Gastrocnemius medialis (tissue), 4 donors: ENCODE results near the gene MSH3. TPM values are rescaled to one million over a fixed set of nuclear protein-coding genes. Genes with fewer than 3 reads are reported as not detected.

ENCODE experiments used
- ATAC-seq, 2 donors: fragments of 150-250 bp; one replicate each; pipeline ENCODE4 v1.9.1; 2016
- DNase-seq, 2 donors: peaks; one replicate each; pipeline ENCODE4 v3.0.0-alpha.2; 2019
- H3K27ac ChIP-seq, 4 donors: fragments of 200-600 bp; sonication (generic); 1 replicate in 1 of 4; 2 replicates in 3 of 4; pipeline ENCODE4 v1.5.1; 2016 to 2018; ENCODE audit warnings: mild to moderate bottlenecking in 2 of 4, moderate library complexity in 1 of 4
- H3K27me3 ChIP-seq, 3 donors: fragments of 200-600 bp; sonication (generic) in 2 of 3; 1 replicate in 1 of 3; 2 replicates in 2 of 3; pipeline versions ENCODE4 v1.5.1 to v1.6.0; 2016 to 2019; ENCODE audit warnings: mild to moderate bottlenecking in 1 of 3, moderate library complexity in 1 of 3
- H3K36me3 ChIP-seq, 2 donors: fragments of 200-600 bp; sonication (generic) in 1 of 2; one replicate each; pipeline ENCODE4 v1.5.1; 2017 to 2018
- H3K4me1 ChIP-seq, 2 donors: fragments of 200-600 bp; sonication (generic) in 1 of 2; one replicate each; pipeline ENCODE4 v1.5.1; 2016 to 2017; ENCODE audit warnings: mild to moderate bottlenecking in 2 of 2
- H3K4me3 ChIP-seq, 4 donors: fragments of 200-600 bp; sonication (generic) in 3 of 4; 1 replicate in 1 of 4; 2 replicates in 3 of 4; pipeline ENCODE4 v1.5.1; 2016 to 2019; ENCODE audit warnings: mild to moderate bottlenecking in 2 of 4
- H3K9me3 ChIP-seq, 3 donors: fragments of 200-600 bp; sonication (generic) in 2 of 3; 1 replicate in 1 of 3; 2 replicates in 2 of 3; pipeline ENCODE4 v1.5.1; 2016 to 2019
- CTCF ChIP-seq, 5 experiments: fragments of 450-650 bp in 3 of 5; fragments of 200-600 bp in 2 of 5; sonication (generic) in 2 of 5; IDR thresholded peaks in 4 of 5; conservative IDR thresholded peaks in 1 of 5; 1 replicate in 4 of 5; 2 replicates in 1 of 5; pipeline ENCODE4 v1.5.1; 2016 to 2019; ENCODE audit warnings: antibody characterized with exemption in 5 of 5, mild to moderate bottlenecking in 3 of 5, moderate library complexity in 3 of 5
- POLR2A ChIP-seq, 2 donors: fragments of 450-650 bp; IDR thresholded peaks; one replicate each; pipeline ENCODE4 v1.6.1; 2017; ENCODE audit warnings: antibody characterized with exemption in 2 of 2, mild to moderate bottlenecking in 2 of 2, moderate library complexity in 2 of 2
- in situ Hi-C, 4 donors: fragments of 200-750 bp; cut with MboI; loops; one replicate each; pipeline versions ENCODE4 v1.15.0 to v1.8.0; 2017; ENCODE audit warnings: low sequenced_read_pairs in 4 of 4
- intact Hi-C: fragments of 100-400 bp; cut with DNase I; formaldehyde crosslinking; loops from one replicate; pipeline ENCODE4 v1.15.1; 2023; ENCODE audit warnings: low total_unique reads
- total RNA-seq, 4 donors: library from RNA; depleted of rRNA; stranded (reverse); fragments of >200 nt; gene quantifications; one replicate each; pipeline versions ENCODE4 v1.1.0 to v1.2.3, GENCODE V29; 2016

MSH3 gene
- total RNA-seq, 4 donors from 2014 or later, result 5.8 to 10.4 (median 7.2) TPM

- no peak for ATAC-seq
- H3K9me3 ChIP-seq, result no peaks in the 10 kb centered on the region
- no peaks in the 10 kb centered on the region for H3K27me3 ChIP-seq
- intact Hi-C loops (no loop called here), in situ Hi-C loops (no loop called here)
- H3K4me3 ChIP-seq, result no peak overlapping the region
- H3K27ac ChIP-seq, result no peak overlapping the region
- TF ChIP-seq CTCF (IDR thresholded peaks at IDR 0.05 in 4 of 5, conservative IDR thresholded peaks at IDR 0.05 in 1 of 5) (no peak), POLR2A (IDR thresholded peaks at IDR 0.05) (no peak)
- DNase-seq, result no peak
- peaks cover 0 to 4% of the 10 kb centered on the region in 2 donors for H3K4me1 ChIP-seq
- H3K36me3 ChIP-seq, result no peaks in the 10 kb centered on the region
These were observed 105.6 kb downstream of the MSH3 start for GRCh38 chr5:80759866-80760577.

GRCh38 chr5:80760680-80761079 lies 106.2 kb downstream of the MSH3 start:
- H3K4me1 ChIP-seq, result no peaks in the 10 kb centered on the region
- no peaks in the 10 kb centered on the region for H3K9me3 ChIP-seq
- H3K27me3 ChIP-seq, result no peaks in the 10 kb centered on the region
- H3K27ac ChIP-seq, result no peak overlapping the region
- ATAC-seq (no peak), DNase-seq (no peak)
- no peak for TF ChIP-seq POLR2A (IDR thresholded peaks at IDR 0.05)
- no peak for TF ChIP-seq CTCF (IDR thresholded peaks at IDR 0.05 in 4 of 5, conservative IDR thresholded peaks at IDR 0.05 in 1 of 5)
- H3K4me3 ChIP-seq, result no peak overlapping the region
- H3K36me3 ChIP-seq, result no peaks in the 10 kb centered on the region
- intact Hi-C loops, result no loop called here
- in situ Hi-C loops, result no loop called here

- TF ChIP-seq POLR2A (IDR thresholded peaks at IDR 0.05) (no peak), CTCF (IDR thresholded peaks at IDR 0.05 in 4 of 5, conservative IDR thresholded peaks at IDR 0.05 in 1 of 5) (no peak)
- DNase-seq, result no peak
- no peak overlapping the region for H3K27ac ChIP-seq
- H3K27me3 ChIP-seq, result no peaks in the 10 kb centered on the region
- in situ Hi-C loops (no loop called here), intact Hi-C loops (no loop called here)
- no peaks in the 10 kb centered on the region for H3K4me1 ChIP-seq
- no peak for ATAC-seq
- no peaks in the 10 kb centered on the region for H3K9me3 ChIP-seq
- H3K36me3 ChIP-seq, result no peaks in the 10 kb centered on the region
- H3K4me3 ChIP-seq, result no peak overlapping the region
These were observed 106.7 kb downstream of the MSH3 start for GRCh38 chr5:80761176-80761575.

GRCh38 chr5:80761966-80762365 lies 107.5 kb downstream of the MSH3 start:
- Histone ChIP-seq H3K36me3 (no peaks in the 10 kb centered on the region), H3K27ac (no peak overlapping the region), H3K4me3 (no peak overlapping the region), H3K27me3 (no peaks in the 10 kb centered on the region), H3K4me1 (no peaks in the 10 kb centered on the region), H3K9me3 (no peaks in the 10 kb centered on the region)
- TF ChIP-seq POLR2A (IDR thresholded peaks at IDR 0.05) (no peak), CTCF (IDR thresholded peaks at IDR 0.05 in 4 of 5, conservative IDR thresholded peaks at IDR 0.05 in 1 of 5) (no peak)
- no peak for ATAC-seq
- no peak for DNase-seq
- in situ Hi-C loops (no loop called here), intact Hi-C loops (no loop called here)

GRCh38 chr5:80762573-80762972 lies 108.1 kb downstream of the MSH3 start:
- H3K9me3 ChIP-seq, result no peaks in the 10 kb centered on the region
- no peaks in the 10 kb centered on the region for H3K27me3 ChIP-seq
- no peak for ATAC-seq
- no peak for DNase-seq
- H3K4me3 ChIP-seq, result no peak overlapping the region
- intact Hi-C loops (no loop called here), in situ Hi-C loops (no loop called here)
- no peaks in the 10 kb centered on the region for H3K36me3 ChIP-seq
- no peak overlapping the region for H3K27ac ChIP-seq
- no peaks in the 10 kb centered on the region for H3K4me1 ChIP-seq
- TF ChIP-seq POLR2A (IDR thresholded peaks at IDR 0.05), result no peak
- TF ChIP-seq CTCF (IDR thresholded peaks at IDR 0.05 in 4 of 5, conservative IDR thresholded peaks at IDR 0.05 in 1 of 5), result no peak
